ENCODE data around the gene SYCE1L. TPM values are rescaled to one million over a fixed set of nuclear protein-coding genes. Genes with fewer than 3 reads are reported as not detected.

Gene SYCE1L
- total RNA-seq (2022; extraction: Qiagen RNA extraction) = 3.5 to 8.3 TPM (median 8.0 TPM) in 5 replicates

GRCh38 chr16:77199211-77199610, at the start of gene SYCE1L:
Gene SYCE1L (plus strand): TSS chr16:77199408. CDS start chr16:77199452, 44 bp downstream.

DNA sequence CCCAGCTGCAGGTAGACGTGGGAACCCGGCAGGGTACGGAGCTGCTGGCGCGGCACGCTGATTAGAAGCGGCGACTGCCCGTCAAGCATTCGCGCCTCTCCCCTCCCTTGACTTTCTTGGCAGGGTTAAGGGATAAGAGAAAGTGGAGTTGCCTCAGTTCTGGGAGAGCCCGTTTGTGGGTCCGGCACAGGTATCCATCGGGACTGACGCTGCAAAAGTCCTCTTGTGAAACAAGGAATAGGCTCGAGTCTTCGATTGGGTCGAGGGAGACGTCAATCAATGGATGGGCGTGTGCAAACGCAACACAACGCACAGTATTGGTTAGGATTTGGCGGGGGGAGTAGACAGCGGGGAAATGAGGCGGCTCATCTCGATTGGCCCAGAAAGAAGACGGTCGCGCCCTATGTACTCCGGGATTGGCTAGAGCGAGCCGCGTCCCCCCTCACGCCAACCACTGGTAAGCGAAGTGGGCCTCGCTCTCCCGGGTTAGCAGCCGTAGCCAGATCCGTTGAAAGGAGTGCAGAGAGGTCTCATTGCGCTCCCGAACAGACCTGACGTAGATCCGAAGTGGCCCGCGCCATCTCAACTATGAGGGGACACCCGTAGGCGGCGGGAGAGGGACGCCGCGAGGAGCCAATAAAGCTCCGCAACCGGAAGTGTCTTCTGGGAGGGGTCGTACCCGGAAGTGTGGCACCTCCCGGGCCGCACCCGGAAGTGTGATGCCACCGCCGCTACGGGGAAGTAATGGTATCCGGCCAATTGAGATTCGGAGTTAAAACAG, 8.5 kb upstream of the SYCE1L start, which contains the start of gene MON1B:
MON1B (plus strand) TSS at position 713 of the 781 bp plus-strand sequence. CDS start 296 bp downstream, outside the sequence.

Other genes with a start within 250 kb of the SYCE1L start
- gene MON1B, start 8.2 kb upstream of the SYCE1L start, total RNA-seq (2022; extraction: Qiagen RNA extraction) = 29.3 to 39.9 TPM (median 35.5 TPM) in 5 replicates
- gene ADAMTS18, start 235.6 kb downstream of the SYCE1L start, total RNA-seq (2022; extraction: Qiagen RNA extraction) = 0.01 to 0.08 TPM (median 0.02 TPM) in 4 of 5 replicates, not detected in the other

Measured in A549 treated with AZD2906 at 1 μM for 4 hours (cell line).